Liver (tissue), 9 donors: ENCODE data around the gene STMN1. TPM values are rescaled to one million over a fixed set of nuclear protein-coding genes. Genes with fewer than 3 reads are reported as not detected.

Experiments used
- DNase-seq: peaks from one replicate; pipeline ENCODE4 v3.0.0-alpha.2; 2017; ENCODE audit warnings: low spot score
- H3K27ac ChIP-seq, 2 donors: one replicate each; pipeline ENCODE4 v1.7.0; 2013; ENCODE audit warnings: inconsistent platforms in 2 of 2, low read length in 2 of 2, control low read depth in 1 of 2, low read depth in 1 of 2, mild to moderate bottlenecking in 1 of 2
- H3K27me3 ChIP-seq, 4 donors: one replicate each; pipeline versions ENCODE4 v1.6.1 to v1.7.0; 2013; ENCODE audit warnings: low read length in 3 of 4, inconsistent platforms in 1 of 4, mild to moderate bottlenecking in 1 of 4, moderate library complexity in 1 of 4; ENCODE audit not compliant: control insufficient read depth in 4 of 4, insufficient read depth in 4 of 4
- H3K36me3 ChIP-seq, 4 donors: one replicate each; pipeline versions ENCODE4 v1.6.1 to v1.7.0; 2013; ENCODE audit warnings: low read length in 3 of 4, mild to moderate bottlenecking in 3 of 4, low read depth in 1 of 4, moderate library complexity in 1 of 4; ENCODE audit not compliant: control insufficient read depth in 4 of 4, insufficient read depth in 3 of 4
- H3K4me1 ChIP-seq, 4 donors: one replicate each; pipeline versions ENCODE4 v1.6.1 to v1.7.0; 2013; ENCODE audit warnings: low read length in 3 of 4, mild to moderate bottlenecking in 3 of 4, moderate library complexity in 1 of 4; ENCODE audit not compliant: control insufficient read depth in 4 of 4, insufficient read depth in 4 of 4
- H3K4me3 ChIP-seq, 3 donors: one replicate each; pipeline versions ENCODE4 v1.6.1 to v1.7.0; 2013; ENCODE audit warnings: low read length in 3 of 3, control low read depth in 1 of 3, low read depth in 1 of 3, mild to moderate bottlenecking in 1 of 3
- H3K9ac ChIP-seq, 2 donors: one replicate each; pipeline ENCODE4 v1.7.0; 2013; ENCODE audit warnings: low read length in 2 of 2, mild to moderate bottlenecking in 2 of 2, moderate library complexity in 2 of 2, control low read depth in 1 of 2, low read depth in 1 of 2
- H3K9me3 ChIP-seq, 4 donors: one replicate each; pipeline versions ENCODE4 v1.6.1 to v1.7.0; 2013; ENCODE audit warnings: low read length in 3 of 4; ENCODE audit not compliant: control insufficient read depth in 4 of 4
- CTCF ChIP-seq: fragments of 150-350 bp; IDR thresholded peaks from 2 replicates; pipeline ENCODE4 v1.5.1; 2017; ENCODE audit warnings: improper control_type of control experiment, low read depth, low read length; ENCODE audit not compliant: missing input control
- EGR1 ChIP-seq, 2 donors: IDR thresholded peaks; 2 replicates each; pipeline ENCODE4 v1.6.1; 2016 to 2018; ENCODE audit warnings: antibody characterized with exemption in 2 of 2, low read depth in 2 of 2
- FOXA1 ChIP-seq: IDR thresholded peaks from 2 replicates; pipeline ENCODE4 v1.6.1; 2016; ENCODE audit warnings: antibody characterized with exemption
- FOXA2 ChIP-seq: IDR thresholded peaks from 2 replicates; pipeline ENCODE4 v1.6.1; 2016; ENCODE audit warnings: antibody characterized with exemption
- GABPA ChIP-seq, 2 donors: IDR thresholded peaks in 1 of 2; conservative IDR thresholded peaks in 1 of 2; 2 replicates each; pipeline ENCODE4 v1.6.1; 2016; ENCODE audit warnings: antibody characterized with exemption in 2 of 2, mild to moderate bottlenecking in 1 of 2, moderate library complexity in 1 of 2
- HNF4A ChIP-seq, 2 donors: conservative IDR thresholded peaks; 2 replicates each; pipeline ENCODE4 v1.6.1; 2016; ENCODE audit warnings: antibody characterized with exemption in 2 of 2, mild to moderate bottlenecking in 2 of 2
- NR2F2 ChIP-seq: IDR thresholded peaks from 2 replicates; pipeline ENCODE4 v1.6.1; 2016; ENCODE audit warnings: antibody characterized with exemption
- RAD21 ChIP-seq, 2 donors: IDR thresholded peaks; 2 replicates each; pipeline ENCODE4 v1.6.1; 2016; ENCODE audit warnings: antibody characterized with exemption in 2 of 2, mild to moderate bottlenecking in 2 of 2
- REST ChIP-seq: IDR thresholded peaks from 2 replicates; pipeline ENCODE4 v1.6.1; 2016; ENCODE audit warnings: antibody characterized with exemption, mild to moderate bottlenecking
- RXRA ChIP-seq, 2 donors: IDR thresholded peaks; 2 replicates each; pipeline ENCODE4 v1.6.1; 2017 to 2018; ENCODE audit warnings: antibody characterized with exemption in 2 of 2, mild to moderate bottlenecking in 1 of 2
- SP1 ChIP-seq: IDR thresholded peaks from 2 replicates; pipeline ENCODE4 v1.6.1; 2018; ENCODE audit warnings: antibody characterized with exemption, mild to moderate bottlenecking
- YY1 ChIP-seq: IDR thresholded peaks from 2 replicates; pipeline ENCODE4 v1.6.1; 2016; ENCODE audit warnings: antibody characterized with exemption, mild to moderate bottlenecking
- ZBTB33 ChIP-seq: IDR thresholded peaks from 2 replicates; pipeline ENCODE4 v1.6.1; 2016; ENCODE audit warnings: antibody characterized with exemption
- WGBS: extraction: QIAGEN DNeasy Blood & Tissue Kit; methylation state at CpG from one replicate; pipeline ENCODE4 v1.1.7; 2013; 5-methylcytosine and 5-hydroxymethylcytosine counted together
- polyA plus RNA-seq, 2 donors: library from polyadenylated mRNA; stranded (reverse) in 1 of 2; unstranded in 1 of 2; fragments of 200-250 nt in 1 of 2; fragments of >200 nt in 1 of 2; fragmentation: Nextera tagmentation in 1 of 2; extraction: Ambion mirVana in 1 of 2; gene quantifications; one replicate each; pipeline versions ENCODE4 v1.2.1 to v1.2.3, GENCODE V29; 2013 to 2015
- total RNA-seq, 2 donors: library from RNA; depleted of rRNA; stranded (reverse); fragments of >200 nt; gene quantifications; one replicate each; pipeline ENCODE4 v1.2.3, GENCODE V29; 2014
- donor health status: healthy.
- donor health status: healthy.
- donor health status: healthy.
- donor health status: healthy.
- donor health status: healthy.

STMN1 gene
- total and polyA plus RNA-seq, 4 donors: 0.75 to 40.1 (median 17.8) TPM

- H3K4me3 ChIP-seq: no peak overlapping the region
- H3K4me1 ChIP-seq: peaks cover 15 to 59% (median 49%) of the 10 kb centered on the region in 4 donors
- WGBS: 79% methylated on average over 2 of the region's 2 CpGs
- no peaks in the 10 kb centered on the region for H3K9me3 ChIP-seq
- TF ChIP-seq EGR1 (IDR thresholded peaks at IDR 0.05; ENCODE audit: low read depth in 2 of 2): no peak
- TF ChIP-seq RAD21 (IDR thresholded peaks at IDR 0.05): no peak
- TF ChIP-seq REST: no peak
- TF ChIP-seq YY1: no peak
- TF ChIP-seq ZBTB33: no peak
- TF ChIP-seq FOXA2: no peak
- TF ChIP-seq NR2F2: no peak
- no peak for TF ChIP-seq GABPA (IDR thresholded peaks at IDR 0.05 in 1 of 2, conservative IDR thresholded peaks at IDR 0.05 in 1 of 2)
- no peak for TF ChIP-seq HNF4A (conservative IDR thresholded peaks at IDR 0.05)
- DNase-seq: no peak
- H3K27ac ChIP-seq: no peak overlapping the region
- no peaks in the 10 kb centered on the region for H3K27me3 ChIP-seq
- H3K9ac ChIP-seq: no peak overlapping the region
- no peaks in the 10 kb centered on the region for H3K36me3 ChIP-seq
These were observed 29.5 kb downstream of the STMN1 start for GRCh38 chr1:25876693-25877077.

GRCh38 chr1:25875856-25876692, 30.1 kb downstream of the STMN1 start:
- H3K9me3 ChIP-seq: no peaks in the 10 kb centered on the region
- DNase-seq: no peak
- H3K9ac ChIP-seq: peak overlapping the region; percentile 7 to 57
- H3K27ac ChIP-seq: peak overlapping the region; percentile 58
- TF ChIP-seq HNF4A (conservative IDR thresholded peaks at IDR 0.05) (no peak), FOXA1 (no peak), NR2F2 (no peak), RXRA (IDR thresholded peaks at IDR 0.05) (no peak), CTCF (no peak), SP1 (no peak), REST (no peak), YY1 (no peak), RAD21 (IDR thresholded peaks at IDR 0.05) (no peak)
- WGBS: 39% methylated on average over 32 of the region's 32 CpGs
- no peaks in the 10 kb centered on the region for H3K36me3 ChIP-seq
- H3K27me3 ChIP-seq: no peaks in the 10 kb centered on the region
- peak overlapping the region in 2 of 3 donors; percentile 45 to 59 for H3K4me3 ChIP-seq
- peaks cover 18 to 65% (median 55%) of the 10 kb centered on the region in 4 donors for H3K4me1 ChIP-seq
